ENCODE results near the gene ECI1. TPM values are rescaled to one million over a fixed set of nuclear protein-coding genes. Genes with fewer than 3 reads are reported as not detected.

ECI1 gene
- total RNA-seq, 2 experiments from 2014 or later: 10.1 to 12.5 TPM

GRCh38 chr16:2237102-2237482 is 14.3 kb downstream of the ECI1 start:
- no peak overlapping the region for H3K4me3 Mint-ChIP-seq
- CTCF ChIA-PET: no interaction called here

DNA sequence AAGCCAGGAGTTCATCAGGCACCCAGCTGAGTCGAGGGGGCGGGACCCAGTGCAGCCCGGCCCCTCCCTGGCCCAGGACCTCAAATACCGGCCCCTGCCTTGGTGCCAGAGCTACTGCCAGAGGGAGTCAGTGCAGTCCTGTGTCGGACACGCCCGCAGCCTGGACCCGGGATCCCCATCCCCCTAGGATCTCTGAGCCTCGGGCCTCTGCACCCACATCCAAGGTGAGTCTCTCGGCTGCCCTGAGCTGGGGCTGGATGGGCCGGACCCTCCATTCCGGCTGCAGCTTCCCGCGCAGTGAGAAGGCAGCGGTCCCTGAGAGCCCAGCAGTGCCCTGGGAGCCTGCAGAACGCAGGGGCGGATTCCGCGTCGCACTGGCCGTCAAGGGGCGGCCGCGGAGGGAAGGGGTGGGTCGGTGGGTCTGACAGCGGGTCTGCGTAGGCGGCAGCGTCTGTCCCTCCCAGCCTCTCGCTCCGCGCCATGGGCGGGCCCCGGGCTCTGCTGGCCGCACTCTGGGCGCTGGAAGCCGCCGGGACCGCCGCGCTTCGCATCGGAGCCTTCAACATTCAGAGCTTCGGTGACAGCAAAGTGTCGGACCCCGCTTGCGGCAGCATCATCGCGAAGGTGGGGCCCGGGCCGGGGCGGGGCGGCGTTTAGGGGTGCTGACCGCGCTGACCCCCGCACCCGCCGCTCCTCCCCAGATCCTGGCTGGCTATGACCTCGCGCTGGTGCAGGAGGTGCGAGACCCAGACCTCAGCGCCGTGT is 14.9 kb downstream of the ECI1 start, which contains the start of gene DNASE1L2:
DNASE1L2 (plus strand) TSS at position 108 of the 765 bp plus-strand sequence; CDS start at position 481, 373 bp downstream.
- ChIA-PET CTCF (no interaction called here), POLR2A (interaction anchor here (1.6 to 1.9 kb wide), 2 partner anchors 10 to 22 kb away, joined by 4 to 5 read pairs; partner anchors contain the start of gene PGP)
- Mint-ChIP-seq H3K27ac (no peak within 1 kb of the TSS), H3K4me3 (no peak within 1 kb of the TSS), H3K36me3 (ENCODE audit: low read depth) (peaks cover 15% of the 10 kb centered on the region), H3K4me1 (ENCODE audit: low read depth) (no peaks in the 10 kb centered on the region), H3K27me3 (peaks cover 4% of the 10 kb centered on the region), H3K9me3 (no peaks in the 10 kb centered on the region)
- Histone ChIP-seq H3K36me3 (ENCODE audit: insufficient read depth, low read length) (peaks cover 35% of the 10 kb centered on the region), H3K4me3 (ENCODE audit: low read length) (no peak within 1 kb of the TSS), H3K27ac (ENCODE audit: low read depth in 1 of 2, low read length in 2 of 2) (no peak within 1 kb of the TSS), H3K9me3 (ENCODE audit: control insufficient read depth in 1 of 2, insufficient read depth in 1 of 2, low read length in 2 of 2) (no peaks in the 10 kb centered on the region), H3K27me3 (ENCODE audit: control insufficient read depth in 1 of 2, insufficient read depth in 2 of 2, low read length in 2 of 2) (peaks cover 0 to 12% of the 10 kb centered on the region in 2 experiments), H3K4me1 (ENCODE audit: insufficient read depth, low read length) (peaks cover 11% of the 10 kb centered on the region)
- peak; percentile 21 for ATAC-seq (ENCODE audit: poor library complexity)
- TF ChIP-seq, protein P1, sequence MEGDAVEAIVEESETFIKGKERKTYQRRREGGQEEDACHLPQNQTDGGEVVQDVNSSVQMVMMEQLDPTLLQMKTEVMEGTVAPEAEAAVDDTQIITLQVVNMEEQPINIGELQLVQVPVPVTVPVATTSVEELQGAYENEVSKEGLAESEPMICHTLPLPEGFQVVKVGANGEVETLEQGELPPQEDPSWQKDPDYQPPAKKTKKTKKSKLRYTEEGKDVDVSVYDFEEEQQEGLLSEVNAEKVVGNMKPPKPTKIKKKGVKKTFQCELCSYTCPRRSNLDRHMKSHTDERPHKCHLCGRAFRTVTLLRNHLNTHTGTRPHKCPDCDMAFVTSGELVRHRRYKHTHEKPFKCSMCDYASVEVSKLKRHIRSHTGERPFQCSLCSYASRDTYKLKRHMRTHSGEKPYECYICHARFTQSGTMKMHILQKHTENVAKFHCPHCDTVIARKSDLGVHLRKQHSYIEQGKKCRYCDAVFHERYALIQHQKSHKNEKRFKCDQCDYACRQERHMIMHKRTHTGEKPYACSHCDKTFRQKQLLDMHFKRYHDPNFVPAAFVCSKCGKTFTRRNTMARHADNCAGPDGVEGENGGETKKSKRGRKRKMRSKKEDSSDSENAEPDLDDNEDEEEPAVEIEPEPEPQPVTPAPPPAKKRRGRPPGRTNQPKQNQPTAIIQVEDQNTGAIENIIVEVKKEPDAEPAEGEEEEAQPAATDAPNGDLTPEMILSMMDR (IDR thresholded peaks at IDR 0.05): no peak
- intact Hi-C loops (cut with DNase I, micrococcal nuclease): no loop called here
- DNase-seq: no peak

More at GRCh38 chr16:2237102-2237482, 14.3 kb downstream of the ECI1 start:
- DNase-seq (no peak), ATAC-seq (ENCODE audit: poor library complexity) (no peak)
- Mint-ChIP-seq H3K36me3 (ENCODE audit: low read depth) (peaks cover 13% of the 10 kb centered on the region), H3K9me3 (no peaks in the 10 kb centered on the region), H3K4me1 (ENCODE audit: low read depth) (no peaks in the 10 kb centered on the region), H3K27me3 (peaks cover 4% of the 10 kb centered on the region), H3K27ac (no peak overlapping the region)
- no peak overlapping the region for H3K4me3 ChIP-seq (ENCODE audit: low read length)
- H3K36me3 ChIP-seq (ENCODE audit: insufficient read depth, low read length): peaks cover 29% of the 10 kb centered on the region
- H3K27ac ChIP-seq (ENCODE audit: low read depth in 1 of 2, low read length in 2 of 2): no peak overlapping the region
- POLR2A ChIA-PET: interaction anchor here (1.9 kb wide), 1 partner anchor 11 kb away, joined by 5 read pairs; no protein-coding TSS in a partner anchor
- H3K27me3 ChIP-seq (ENCODE audit: control insufficient read depth in 1 of 2, insufficient read depth in 2 of 2, low read length in 2 of 2): peaks cover 0 to 12% of the 10 kb centered on the region in 2 experiments
- H3K4me1 ChIP-seq (ENCODE audit: insufficient read depth, low read length): peaks cover 11% of the 10 kb centered on the region
- H3K9me3 ChIP-seq (ENCODE audit: control insufficient read depth in 1 of 2, insufficient read depth in 1 of 2, low read length in 2 of 2): no peaks in the 10 kb centered on the region
- TF ChIP-seq, protein P1 (IDR thresholded peaks at IDR 0.05): no peak
- intact Hi-C loops (cut with DNase I, micrococcal nuclease): no loop called here

DNA sequence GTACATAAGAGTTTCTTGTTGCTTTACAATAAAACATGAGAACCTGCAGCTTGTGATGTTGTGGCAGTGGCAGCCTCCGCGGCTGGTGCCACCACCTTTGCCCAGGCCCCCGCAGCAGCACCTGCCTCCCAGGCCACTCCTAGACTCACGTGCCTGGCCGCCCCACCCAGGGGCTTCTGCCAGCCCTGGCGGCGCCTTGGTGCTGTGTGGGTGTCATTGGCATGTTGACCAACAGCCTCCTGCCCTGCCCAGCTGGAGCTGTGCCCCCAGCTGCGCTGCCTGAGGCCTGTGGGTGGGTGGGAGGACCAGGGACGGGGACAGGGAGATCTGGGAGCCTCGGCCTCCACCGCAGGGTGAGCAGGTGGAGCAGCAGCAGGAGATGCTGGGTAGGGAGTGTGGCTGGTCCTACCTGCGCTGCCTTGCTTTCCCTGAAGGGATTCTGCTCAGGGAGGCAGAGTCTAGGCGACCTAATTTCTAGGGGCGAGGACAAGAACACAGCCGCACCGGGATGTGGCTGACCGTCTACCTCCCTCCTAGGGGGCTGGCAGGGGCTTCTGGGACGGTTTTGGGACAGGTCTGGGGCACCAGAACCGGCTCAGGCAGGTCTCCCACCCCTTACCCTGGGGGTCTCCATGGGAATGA is 15.6 kb downstream of the ECI1 start:
- H3K36me3 ChIP-seq (ENCODE audit: insufficient read depth, low read length): peaks cover 42% of the 10 kb centered on the region
- peaks cover 11% of the 10 kb centered on the region for H3K4me1 ChIP-seq (ENCODE audit: insufficient read depth, low read length)
- H3K27ac Mint-ChIP-seq: no peak overlapping the region
- ChIA-PET CTCF (no interaction called here), POLR2A (interaction anchor here (1.6 to 1.9 kb wide), 2 partner anchors 10 to 21 kb away, joined by 4 to 5 read pairs; partner anchors contain the start of gene PGP)
- no peak overlapping the region for H3K27ac ChIP-seq (ENCODE audit: low read depth in 1 of 2, low read length in 2 of 2)
- no peaks in the 10 kb centered on the region for H3K4me1 Mint-ChIP-seq (ENCODE audit: low read depth)
- H3K27me3 Mint-ChIP-seq: peaks cover 4% of the 10 kb centered on the region
- H3K9me3 Mint-ChIP-seq: no peaks in the 10 kb centered on the region
- peaks cover 0 to 12% of the 10 kb centered on the region in 2 experiments for H3K27me3 ChIP-seq (ENCODE audit: control insufficient read depth in 1 of 2, insufficient read depth in 2 of 2, low read length in 2 of 2)
- TF ChIP-seq, protein P1 (IDR thresholded peaks at IDR 0.05): no peak
- H3K9me3 ChIP-seq (ENCODE audit: control insufficient read depth in 1 of 2, insufficient read depth in 1 of 2, low read length in 2 of 2): no peaks in the 10 kb centered on the region
- ATAC-seq (ENCODE audit: poor library complexity) (peak; percentile 9), DNase-seq (no peak)
- intact Hi-C loops (cut with DNase I, micrococcal nuclease): no loop called here
- no peak overlapping the region for H3K4me3 Mint-ChIP-seq
- peaks cover 15% of the 10 kb centered on the region for H3K36me3 Mint-ChIP-seq (ENCODE audit: low read depth)
- no peak overlapping the region for H3K4me3 ChIP-seq (ENCODE audit: low read length)

Data from CD4-positive, alpha-beta T cell (primary cell).